Mucosa of stomach (tissue), 1 donor: ENCODE measurements around the gene MAP3K12.
"Not testable (repeated sequence)": the region's sequence is repeated elsewhere in the genome, so short reads cannot be mapped to it uniquely, and the experiment has no call there.

Source experiments
- H3K27me3 ChIP-seq: one replicate; pipeline ENCODE4 v1.7.0; 2013; ENCODE audit warnings: mild to moderate bottlenecking, low read length; ENCODE audit not compliant: control insufficient read depth, insufficient read depth
- H3K36me3 ChIP-seq: one replicate; pipeline ENCODE4 v1.7.0; 2013; ENCODE audit warnings: low read length; ENCODE audit not compliant: control insufficient read depth, insufficient read depth
- H3K4me1 ChIP-seq: one replicate; pipeline ENCODE4 v1.7.0; 2013; ENCODE audit warnings: mild to moderate bottlenecking, low read length; ENCODE audit not compliant: control insufficient read depth, insufficient read depth
- H3K4me3 ChIP-seq: one replicate; pipeline ENCODE4 v1.7.0; 2013; ENCODE audit warnings: low read length
- H3K9ac ChIP-seq: one replicate; pipeline ENCODE4 v1.7.0; 2013; ENCODE audit warnings: mild to moderate bottlenecking, low read length, moderate library complexity
- H3K9me3 ChIP-seq: one replicate; pipeline ENCODE4 v1.7.0; 2013; ENCODE audit warnings: mild to moderate bottlenecking, low read length, moderate library complexity; ENCODE audit not compliant: control insufficient read depth
- donor health status: Pancreatic carcinoma.

MAP3K12 gene

GRCh38 chr12:53483979-53484377, 15.3 kb downstream of the MAP3K12 start:
- Histone ChIP-seq H3K9me3 (no peaks in the 10 kb centered on the region), H3K36me3 (peaks cover 20% of the 10 kb centered on the region), H3K27me3 (no peaks in the 10 kb centered on the region), H3K9ac (no peak overlapping the region), H3K4me1 (no peaks in the 10 kb centered on the region), H3K4me3 (no peak overlapping the region)

GRCh38 chr12:53483225-53483978, 15.9 kb downstream of the MAP3K12 start:
- H3K36me3 ChIP-seq, result peaks cover 20% of the 10 kb centered on the region
- no peaks in the 10 kb centered on the region for H3K4me1 ChIP-seq
- H3K9ac ChIP-seq, result no peak overlapping the region
- no peaks in the 10 kb centered on the region for H3K27me3 ChIP-seq
- H3K4me3 ChIP-seq, result no peak overlapping the region
- H3K9me3 ChIP-seq, result no peaks in the 10 kb centered on the region

DNA sequence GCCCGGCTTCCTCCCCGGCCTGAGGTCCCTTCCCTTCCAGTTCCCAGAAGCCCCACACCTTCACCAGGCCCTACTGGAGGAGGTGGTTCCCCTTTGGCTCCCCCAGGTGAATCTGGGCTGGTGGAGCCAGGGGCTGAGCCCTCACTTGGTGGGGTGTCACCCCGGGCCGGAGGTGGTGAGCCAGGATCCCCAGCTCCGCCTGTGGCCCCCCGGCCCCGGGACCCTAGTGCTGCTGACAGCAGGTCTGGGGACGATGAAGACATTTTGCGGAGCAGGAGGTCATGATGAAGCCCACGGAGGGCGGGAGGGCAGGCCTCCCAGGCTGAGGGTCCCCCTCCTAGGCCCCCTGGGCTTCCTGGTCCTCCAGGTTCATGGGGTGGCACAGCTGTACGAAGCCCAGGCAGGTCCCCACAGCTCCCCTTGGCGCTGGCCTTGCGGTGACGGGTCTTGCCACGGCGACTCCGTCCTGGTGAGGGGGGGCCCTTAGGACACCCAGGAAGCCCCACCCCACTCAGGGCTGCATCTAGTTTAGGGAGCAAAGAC, 16.6 kb downstream of the MAP3K12 start:
- Histone ChIP-seq H3K4me1 (no peaks in the 10 kb centered on the region), H3K27me3 (no peaks in the 10 kb centered on the region)

GRCh38 chr12:53481939-53482586, 17.2 kb downstream of the MAP3K12 start:
- H3K4me3 ChIP-seq, result no peak overlapping the region
- peaks cover 20% of the 10 kb centered on the region for H3K36me3 ChIP-seq
- H3K4me1 ChIP-seq, result no peaks in the 10 kb centered on the region
- H3K9ac ChIP-seq, result no peak overlapping the region
- H3K9me3 ChIP-seq, result no peaks in the 10 kb centered on the region
- H3K27me3 ChIP-seq, result no peaks in the 10 kb centered on the region

More for the DNA sequence above, 16.6 kb downstream of the MAP3K12 start:
- H3K36me3 ChIP-seq, result peaks cover 20% of the 10 kb centered on the region
- H3K9ac ChIP-seq, result no peak overlapping the region
- H3K9me3 ChIP-seq, result no peaks in the 10 kb centered on the region
- no peak overlapping the region for H3K4me3 ChIP-seq

- not testable (repeated sequence) for H3K4me1 ChIP-seq, H3K27me3 ChIP-seq, H3K9ac ChIP-seq, H3K9me3 ChIP-seq, H3K4me3 ChIP-seq
- peaks cover 25% of the 10 kb centered on the region for H3K36me3 ChIP-seq
These were observed 17.8 kb downstream of the MAP3K12 start for GRCh38 chr12:53481458-53481857.

- H3K27me3 ChIP-seq, result no peaks in the 10 kb centered on the region
- H3K9me3 ChIP-seq, result no peaks in the 10 kb centered on the region
- H3K4me3 ChIP-seq, result no peak overlapping the region
- no peaks in the 10 kb centered on the region for H3K4me1 ChIP-seq
- H3K9ac ChIP-seq, result no peak overlapping the region
- peaks cover 29% of the 10 kb centered on the region for H3K36me3 ChIP-seq
These were observed 18.5 kb downstream of the MAP3K12 start for GRCh38 chr12:53480491-53481442.

DNA sequence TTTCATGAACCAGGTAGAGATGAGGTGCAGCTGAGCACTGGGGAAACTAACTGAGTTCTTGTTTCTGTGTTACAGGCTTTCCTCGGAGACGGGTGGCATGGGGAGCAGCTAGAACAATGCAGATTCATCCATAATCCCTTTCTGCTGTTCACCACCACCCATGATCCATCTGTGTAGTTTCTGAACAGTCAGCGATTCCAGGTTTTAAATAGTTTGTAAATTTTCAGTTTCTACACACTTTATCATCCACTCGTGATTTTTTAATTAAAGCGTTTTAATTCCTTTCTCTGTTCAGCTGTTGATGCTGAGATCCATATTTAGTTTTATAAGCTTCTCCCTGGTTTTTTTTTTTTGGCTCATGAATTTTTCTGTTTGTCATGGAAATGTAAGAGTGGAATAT, 19.9 kb downstream of the MAP3K12 start:
- no peak overlapping the region for H3K9ac ChIP-seq
- no peak overlapping the region for H3K4me3 ChIP-seq
- peaks cover 32% of the 10 kb centered on the region for H3K36me3 ChIP-seq
- no peaks in the 10 kb centered on the region for H3K27me3 ChIP-seq
- no peaks in the 10 kb centered on the region for H3K4me1 ChIP-seq
- no peaks in the 10 kb centered on the region for H3K9me3 ChIP-seq

DNA sequence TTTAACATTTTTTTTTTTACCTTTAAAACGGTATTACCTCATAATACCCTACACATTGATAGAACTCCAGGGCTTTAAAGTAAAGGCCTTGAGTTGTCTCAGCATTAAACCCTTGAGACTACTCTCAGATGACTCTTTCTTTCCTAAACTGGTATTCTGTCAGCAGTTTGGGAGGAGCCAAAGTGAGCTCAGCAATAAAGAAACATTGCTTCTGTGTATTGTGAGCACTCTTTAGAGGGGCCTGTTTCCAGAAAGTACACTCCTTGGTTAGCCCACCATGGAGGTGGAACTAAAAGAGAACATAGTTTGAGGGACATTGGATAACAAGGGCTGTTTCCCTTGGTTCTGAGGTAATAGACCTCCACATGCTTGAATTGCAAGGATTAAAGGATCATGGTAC, 20.4 kb downstream of the MAP3K12 start:
- H3K27me3 ChIP-seq, result no peaks in the 10 kb centered on the region
- H3K4me3 ChIP-seq, result no peak overlapping the region
- H3K36me3 ChIP-seq, result peaks cover 32% of the 10 kb centered on the region
- H3K9ac ChIP-seq, result no peak overlapping the region
- no peaks in the 10 kb centered on the region for H3K9me3 ChIP-seq
- no peaks in the 10 kb centered on the region for H3K4me1 ChIP-seq

GRCh38 chr12:53476769-53477209, 22.5 kb downstream of the MAP3K12 start:
- no peak overlapping the region for H3K9ac ChIP-seq
- no peaks in the 10 kb centered on the region for H3K27me3 ChIP-seq
- H3K9me3 ChIP-seq, result no peaks in the 10 kb centered on the region
- peaks cover 25% of the 10 kb centered on the region for H3K36me3 ChIP-seq
- no peak overlapping the region for H3K4me3 ChIP-seq
- no peaks in the 10 kb centered on the region for H3K4me1 ChIP-seq

DNA sequence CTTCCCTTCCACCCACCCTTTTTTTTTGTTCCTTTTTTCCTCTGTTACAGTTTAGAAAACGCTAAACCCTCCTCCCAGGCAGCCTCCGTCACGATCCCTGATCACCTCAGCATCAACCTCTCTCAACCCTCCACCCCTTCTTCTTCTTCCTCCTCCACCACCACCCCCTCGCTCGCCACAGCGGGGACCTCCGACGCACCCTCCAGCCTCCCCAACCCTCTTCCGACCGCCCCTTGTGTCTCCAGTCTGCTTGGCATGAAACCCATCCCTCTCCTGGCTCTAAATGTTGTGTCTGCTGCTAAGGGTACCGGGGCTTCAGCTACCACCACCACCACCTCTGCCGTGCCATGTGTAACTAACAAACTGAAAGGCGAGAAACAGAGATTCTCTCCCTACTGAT, 24.4 kb downstream of the MAP3K12 start:
- H3K27me3 ChIP-seq, result no peaks in the 10 kb centered on the region
- H3K4me1 ChIP-seq, result no peaks in the 10 kb centered on the region
- no peak overlapping the region for H3K9ac ChIP-seq
- H3K4me3 ChIP-seq, result no peak overlapping the region
- no peaks in the 10 kb centered on the region for H3K9me3 ChIP-seq
- H3K36me3 ChIP-seq, result peaks cover 15% of the 10 kb centered on the region

DNA sequence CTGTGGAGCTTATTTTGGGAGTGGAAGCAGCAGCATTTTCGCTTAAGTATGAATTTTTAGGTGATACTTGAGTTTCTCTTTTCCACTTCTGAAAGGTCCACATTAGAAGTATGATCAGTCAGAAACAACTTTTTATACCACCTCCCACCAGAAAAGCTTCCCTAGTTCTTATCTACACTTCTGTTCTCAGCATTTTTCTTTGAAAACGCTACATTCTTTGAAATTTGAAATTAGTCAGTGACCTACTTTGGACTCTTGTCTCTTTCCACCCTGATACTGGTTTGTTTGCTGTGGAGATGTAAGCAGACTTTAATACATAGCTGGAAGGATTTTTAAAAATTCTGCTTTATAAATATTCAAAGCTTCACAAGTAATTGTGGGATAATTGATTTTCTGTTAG, 25.2 kb downstream of the MAP3K12 start:
- Histone ChIP-seq H3K4me3 (no peak overlapping the region), H3K9ac (no peak overlapping the region), H3K27me3 (no peaks in the 10 kb centered on the region), H3K36me3 (peaks cover 13% of the 10 kb centered on the region), H3K9me3 (no peaks in the 10 kb centered on the region), H3K4me1 (no peaks in the 10 kb centered on the region)
